HG03103 (cell line): ENCODE measurements around the gene PSKH1.

Experiments used
- ATAC-seq: cut with Tn5 transposase; IDR thresholded peaks from one replicate; pipeline ENCODE4 v1.9.1; 2021; ENCODE audit warnings: low read depth; ENCODE audit not compliant: unreplicated experiment

The PSKH1 gene

DNA sequence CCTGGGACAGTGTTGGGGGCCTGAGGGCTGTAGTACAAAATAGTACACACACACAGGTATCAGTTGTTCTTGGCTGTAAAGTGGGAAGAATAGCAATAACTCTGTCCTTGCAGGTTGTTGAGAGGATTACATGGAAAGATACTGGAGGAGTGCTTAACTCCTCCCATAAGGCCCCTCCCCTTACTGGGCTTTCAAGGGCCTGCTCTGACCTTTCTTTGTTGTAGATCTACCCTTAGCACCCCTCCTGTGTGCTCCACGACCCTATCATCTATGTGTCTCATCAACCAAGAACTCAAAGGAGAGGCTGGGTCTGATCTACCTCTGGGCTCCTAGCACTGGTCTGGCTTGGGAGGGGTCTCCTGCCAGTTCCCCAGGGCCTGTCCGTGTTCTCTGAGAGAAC, 28.5 kb upstream of the PSKH1 start:
- ATAC-seq: no peak

GRCh38 chr16:67865318-67865717, 27.7 kb upstream of the PSKH1 start:
- no peak for ATAC-seq

GRCh38 chr16:67868290-67868689, 24.8 kb upstream of the PSKH1 start:
- ATAC-seq: no peak

DNA sequence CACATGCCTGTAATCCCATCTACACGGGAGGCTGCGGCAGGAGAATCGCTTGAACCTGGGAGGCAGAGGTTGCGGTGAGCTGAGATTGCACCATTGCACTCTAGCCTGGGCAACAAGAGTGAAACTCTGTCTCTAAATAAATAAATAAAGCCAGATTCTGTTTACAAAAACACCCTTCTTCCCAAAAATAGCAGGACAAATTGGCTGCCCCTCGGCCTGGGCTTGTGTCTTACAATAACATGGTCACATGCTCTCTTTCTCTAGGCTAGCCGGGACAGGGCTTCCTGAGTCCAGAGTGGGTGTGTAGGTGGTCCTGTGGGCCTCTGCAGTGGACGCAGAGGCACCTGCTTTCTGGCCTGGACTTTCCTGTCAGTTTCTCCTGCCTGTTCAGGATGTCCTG, 23.4 kb upstream of the PSKH1 start:
- no peak for ATAC-seq

GRCh38 chr16:67871256-67871655, 21.8 kb upstream of the PSKH1 start:
- no peak for ATAC-seq

- no peak for ATAC-seq
Observed at GRCh38 chr16:67872131-67872630, 20.9 kb upstream of the PSKH1 start.

GRCh38 chr16:67872631-67873434, 20.2 kb upstream of the PSKH1 start, which contains the start of gene EDC4:
Gene EDC4 (plus strand): TSS chr16:67873052. CDS start chr16:67873262, 210 bp downstream.
- peak; percentile 69 for ATAC-seq

GRCh38 chr16:67873435-67874370, 19.4 kb upstream of the PSKH1 start:
- no peak for ATAC-seq

DNA sequence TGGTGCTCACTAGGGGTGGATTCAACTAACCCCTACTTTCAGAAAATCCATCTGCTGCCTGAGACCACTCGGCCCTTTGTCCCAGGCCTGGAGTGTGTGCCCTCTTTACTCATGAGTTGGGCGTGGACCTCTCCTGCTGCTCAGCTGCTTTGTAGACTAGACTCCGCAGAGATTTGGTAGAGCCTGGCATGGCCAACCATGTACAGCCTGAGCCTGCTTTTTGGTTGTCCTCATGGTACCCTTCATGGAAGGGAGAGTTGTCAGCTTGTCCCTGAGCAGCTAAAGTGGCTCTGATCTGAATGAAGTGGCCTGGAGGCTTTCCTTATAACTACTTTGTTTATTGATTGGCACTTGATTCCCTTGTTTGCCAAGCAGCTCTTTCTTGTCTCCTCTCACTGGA, 18.7 kb upstream of the PSKH1 start:
- ATAC-seq: no peak

DNA sequence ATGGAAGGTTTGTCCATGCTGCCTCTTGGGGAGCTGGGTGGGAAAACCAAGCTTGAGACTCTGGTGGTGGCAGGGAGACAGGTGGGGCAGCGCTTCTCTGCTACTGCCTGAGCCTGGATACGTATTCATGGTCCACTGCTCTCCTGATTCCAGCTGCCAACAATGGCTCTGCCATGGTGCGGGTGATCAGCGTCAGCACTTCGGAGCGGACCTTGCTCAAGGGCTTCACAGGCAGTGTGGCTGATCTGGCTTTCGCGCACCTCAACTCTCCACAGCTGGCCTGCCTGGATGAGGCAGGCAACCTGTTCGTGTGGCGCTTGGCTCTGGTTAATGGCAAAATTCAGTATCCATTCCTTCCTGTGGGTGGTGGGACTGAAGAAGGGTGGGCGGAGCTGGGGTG, 16.0 kb upstream of the PSKH1 start:
- no peak for ATAC-seq

- no peak for ATAC-seq
Observed at GRCh38 chr16:67878232-67878631, 14.8 kb upstream of the PSKH1 start.

- ATAC-seq: no peak
Observed at GRCh38 chr16:67878846-67879245, 14.2 kb upstream of the PSKH1 start.

DNA sequence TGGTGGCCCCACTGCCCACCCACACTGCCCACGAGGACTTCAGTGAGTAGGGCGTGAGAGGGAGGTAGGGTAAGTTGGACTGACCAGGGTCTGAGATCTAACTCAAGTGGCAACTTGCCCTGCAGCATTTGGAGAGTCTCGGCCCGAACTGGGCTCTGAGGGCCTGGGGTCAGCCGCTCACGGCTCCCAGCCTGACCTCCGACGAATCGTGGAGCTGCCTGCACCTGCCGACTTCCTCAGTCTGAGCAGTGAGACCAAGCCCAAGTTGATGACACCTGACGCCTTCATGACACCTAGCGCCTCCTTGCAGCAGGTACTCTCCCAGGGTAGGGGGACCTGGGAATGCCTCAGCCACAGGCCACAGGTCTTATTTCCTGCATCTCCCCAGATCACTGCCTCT, 13.6 kb upstream of the PSKH1 start:
- no peak for ATAC-seq

DNA sequence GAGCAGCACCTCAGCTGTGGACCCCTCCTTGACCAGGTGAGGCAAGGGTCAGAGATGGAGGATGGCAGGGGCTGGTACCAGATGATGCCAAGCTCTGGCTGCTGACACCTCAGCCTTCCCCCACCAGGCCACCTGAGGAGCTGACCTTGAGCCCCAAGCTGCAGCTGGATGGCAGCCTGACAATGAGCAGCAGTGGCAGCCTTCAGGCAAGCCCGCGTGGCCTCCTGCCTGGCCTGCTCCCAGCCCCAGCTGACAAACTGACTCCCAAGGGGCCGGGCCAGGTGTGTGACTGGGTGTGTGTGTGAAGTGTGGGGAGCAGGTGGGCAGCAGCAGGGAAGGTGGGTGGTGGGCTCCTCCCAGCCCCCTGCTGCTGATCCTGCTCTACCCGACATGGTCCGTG, 13.1 kb upstream of the PSKH1 start:
- ATAC-seq: no peak

- ATAC-seq: no peak
Observed at GRCh38 chr16:67880584-67880983, 12.5 kb upstream of the PSKH1 start.

DNA sequence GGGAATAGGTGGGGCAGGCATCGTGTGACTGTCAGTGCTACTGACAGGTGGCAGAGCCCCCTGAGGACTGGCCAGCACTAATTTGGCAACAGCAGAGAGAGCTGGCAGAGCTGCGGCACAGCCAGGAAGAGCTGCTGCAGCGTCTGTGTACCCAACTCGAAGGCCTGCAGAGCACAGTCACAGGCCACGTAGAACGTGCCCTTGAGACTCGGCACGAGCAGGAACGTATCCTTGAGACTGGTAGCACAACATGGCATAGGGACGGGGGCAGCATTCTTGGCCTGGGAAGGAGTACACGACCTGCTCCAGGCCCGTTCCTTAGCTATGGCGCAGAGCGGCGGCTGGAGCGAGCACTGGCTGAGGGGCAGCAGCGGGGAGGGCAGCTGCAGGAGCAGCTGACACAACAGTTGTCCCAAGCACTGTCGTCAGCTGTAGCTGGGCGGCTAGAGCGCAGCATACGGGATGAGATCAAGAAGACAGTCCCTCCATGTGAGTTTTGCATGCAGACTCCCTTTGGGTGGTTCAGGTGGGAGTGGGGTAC, 11.4 kb upstream of the PSKH1 start:
- no peak for ATAC-seq

DNA sequence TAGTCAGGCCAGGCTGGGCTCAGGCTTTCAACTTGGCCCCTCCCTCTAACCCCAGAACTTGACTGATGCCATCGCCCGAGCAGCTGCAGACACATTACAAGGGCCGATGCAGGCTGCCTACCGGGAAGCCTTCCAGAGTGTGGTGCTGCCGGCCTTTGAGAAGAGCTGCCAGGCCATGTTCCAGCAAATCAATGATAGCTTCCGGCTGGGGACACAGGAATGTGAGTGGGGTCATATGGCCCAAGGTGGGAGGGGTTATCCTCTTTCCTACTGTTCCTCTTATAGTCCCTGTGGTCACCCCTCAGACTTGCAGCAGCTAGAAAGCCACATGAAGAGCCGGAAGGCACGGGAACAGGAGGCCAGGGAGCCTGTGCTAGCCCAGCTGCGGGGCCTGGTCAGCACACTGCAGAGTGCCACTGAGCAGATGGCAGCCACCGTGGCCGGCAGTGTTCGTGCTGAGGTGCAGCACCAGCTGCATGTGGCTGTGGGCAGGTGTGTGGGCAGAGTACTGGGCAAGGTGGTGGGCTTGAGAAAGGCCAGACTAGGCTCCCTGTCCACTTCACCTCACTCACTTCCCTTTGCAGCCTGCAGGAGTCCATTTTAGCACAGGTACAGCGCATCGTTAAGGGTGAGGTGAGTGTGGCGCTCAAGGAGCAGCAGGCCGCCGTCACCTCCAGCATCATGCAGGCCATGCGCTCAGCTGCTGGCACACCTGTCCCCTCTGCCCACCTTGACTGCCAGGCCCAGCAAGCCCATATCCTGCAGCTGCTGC, 10.5 kb upstream of the PSKH1 start:
- ATAC-seq: no peak

DNA sequence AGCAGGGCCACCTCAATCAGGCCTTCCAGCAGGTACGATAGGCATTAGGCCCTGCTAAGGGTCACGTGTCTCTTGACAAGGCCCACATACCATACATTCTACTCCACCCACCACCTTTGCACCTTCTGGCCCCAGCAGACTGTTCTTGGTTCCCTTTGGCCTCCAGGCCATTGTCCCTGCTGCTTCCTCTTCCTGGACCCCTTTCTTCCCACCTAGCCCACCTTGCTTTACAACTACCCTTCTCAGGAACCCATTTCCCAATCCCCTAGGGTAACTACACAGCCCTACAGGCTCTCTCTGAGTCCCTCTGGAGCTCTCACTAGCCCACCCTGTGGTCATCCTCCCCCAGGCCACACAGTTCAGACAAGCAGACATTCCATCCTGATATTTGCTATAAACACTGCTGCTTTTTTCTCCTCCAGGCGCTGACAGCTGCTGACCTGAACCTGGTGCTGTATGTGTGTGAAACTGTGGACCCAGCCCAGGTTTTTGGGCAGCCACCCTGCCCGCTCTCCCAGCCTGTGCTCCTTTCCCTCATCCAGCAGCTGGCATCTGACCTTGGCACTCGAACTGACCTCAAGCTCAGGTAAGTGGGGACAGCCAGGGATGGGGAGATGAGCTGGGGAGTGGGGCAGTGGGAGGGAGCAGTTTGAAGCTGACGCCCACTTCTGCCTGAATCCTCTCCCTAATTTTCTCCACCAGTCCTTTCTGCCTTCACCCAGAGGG, 9.7 kb upstream of the PSKH1 start:
- ATAC-seq: no peak

- ATAC-seq: no peak
Observed at GRCh38 chr16:67883872-67884261, 9.2 kb upstream of the PSKH1 start.

DNA sequence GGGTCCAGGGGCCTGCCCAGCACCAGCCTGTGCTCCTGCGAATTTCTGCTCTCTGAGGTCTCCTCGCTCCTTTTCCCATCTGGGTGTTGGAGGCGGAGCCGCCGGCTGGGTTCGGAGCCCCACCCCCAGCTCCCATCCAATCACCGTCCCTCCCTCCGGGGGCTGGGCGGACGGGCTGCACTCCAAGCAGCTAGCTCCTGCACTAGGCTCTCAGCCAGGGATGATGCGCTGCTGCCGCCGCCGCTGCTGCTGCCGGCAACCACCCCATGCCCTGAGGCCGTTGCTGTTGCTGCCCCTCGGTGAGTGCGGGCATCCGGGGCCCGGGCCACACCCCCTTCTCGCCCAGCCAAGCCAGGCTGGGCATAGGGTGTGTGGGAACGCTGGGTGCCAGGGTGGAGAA, 8.4 kb upstream of the PSKH1 start, which contains the start of gene NRN1L:
Gene NRN1L, plus strand, starts transcription at position 202 of the 400 bp plus-strand sequence. Its CDS starts 19 bp downstream, at position 221.
- ATAC-seq: no peak
